Mucosa of descending colon (tissue), 3 donors: ENCODE measurements around the gene NDUFV2. TPM values are rescaled to one million over a fixed set of nuclear protein-coding genes. Genes with fewer than 3 reads are reported as not detected.

Experiments used
- ATAC-seq: fragments of 200-7000 bp; cut with Tn5 transposase; one replicate; pipeline ENCODE4 v1.9.1; 2020; ENCODE audit warnings: mild to moderate bottlenecking, moderate library complexity
- DNase-seq, 3 donors: peaks; one replicate each; pipeline ENCODE4 v3.0.0-alpha.2; 2020
- H3K36me3 ChIP-seq: fragments of 200-600 bp; one replicate; pipeline ENCODE4 v1.8.0; 2021; ENCODE audit warnings: low read depth, mild to moderate bottlenecking
- H3K4me1 ChIP-seq: fragments of 200-600 bp; one replicate; pipeline ENCODE4 v1.8.0; 2021; ENCODE audit warnings: low read depth, mild to moderate bottlenecking
- H3K4me3 ChIP-seq: fragments of 200-600 bp; one replicate; pipeline ENCODE4 v1.8.0; 2021; ENCODE audit warnings: mild to moderate bottlenecking
- H3K9me3 ChIP-seq: fragments of 200-600 bp; one replicate; pipeline ENCODE4 v1.8.0; 2021; ENCODE audit warnings: mild to moderate bottlenecking
- CTCF ChIP-seq: fragments of 200-600 bp; IDR thresholded peaks from one replicate; pipeline ENCODE4 v1.8.0; 2022; ENCODE audit warnings: antibody characterized with exemption, mild to moderate bottlenecking
- intact Hi-C, 2 donors: fragments of 100-400 bp; cut with DNase I in 1 of 2; cut with micrococcal nuclease in 1 of 2; formaldehyde crosslinking; loops; one replicate each; pipeline versions ENCODE4 v1.11.0 to v1.11.1; 2022; cut with DNase I, micrococcal nuclease
- long read RNA-seq, 2 donors: library from polyadenylated mRNA; unstranded; transcript quantifications; one replicate each; pipeline ENCODE4 v2.0.0, GENCODE V29; 2019 to 2021
- total RNA-seq, 3 donors: library from RNA; stranded (reverse); fragmentation: NEBNext Ultra II Directional in 2 of 3; extraction: Animal tissue kit (Norgen Biotek cat#: 25700) in 2 of 3; gene quantifications; one replicate each; pipeline versions ENCODE4 v1.2.1 to v1.2.4, GENCODE V29; 2021 to 2023
- donor health status: DM: no; HTN: no; CAD: no; lungs with moderate emphysema.
- donor health status: DM: no; HTN: no; CAD: no.
- donor health status: DM: no; HTN: yes; CAD: no.

Gene NDUFV2
- total RNA-seq: 100 to 1,000 TPM; 146 to 199 (median 163) TPM
- long read RNA-seq, donor 1, transcript NDUFV2-201 (8 exons, 930 nt): major isoform, 134 of 135 reads
- long read RNA-seq, donor 1, partial matches to known transcripts: 0 of 135 reads
- long read RNA-seq, donor 1, other reads (novel, unspliced or antisense): 1 of 135 reads
- long read RNA-seq, donor 2, transcript NDUFV2-201 (8 exons, 930 nt): major isoform, 192 of 198 reads
- long read RNA-seq, donor 2, partial matches to known transcripts: 5 of 198 reads
- long read RNA-seq, donor 2, other reads (novel, unspliced or antisense): 1 of 198 reads

GRCh38 chr18:9102508-9103375, at the start of gene NDUFV2:
NDUFV2 (plus strand) TSS chr18:9102699; CDS start chr18:9102744, 45 bp downstream.
- Histone ChIP-seq H3K9me3 (no peaks in the 10 kb centered on the region), H3K4me3 (peak within 1 kb of the TSS; percentile 35), H3K4me1 (peaks cover 48% of the 10 kb centered on the region), H3K36me3 (no peaks in the 10 kb centered on the region)
- DNase-seq (peak; percentile 98 to 99 (median 99)), ATAC-seq (peak; percentile 98)
- no peak for TF ChIP-seq CTCF
- intact Hi-C loops: no loop called here

GRCh38 chr18:9053814-9054213, 48.7 kb upstream of the NDUFV2 start:
- ATAC-seq (no peak), DNase-seq (no peak)
- intact Hi-C loops: no loop called here
- Histone ChIP-seq H3K4me1 (no peaks in the 10 kb centered on the region), H3K4me3 (no peak overlapping the region), H3K36me3 (no peaks in the 10 kb centered on the region), H3K9me3 (peaks cover 23% of the 10 kb centered on the region)
- no peak for TF ChIP-seq CTCF

- Histone ChIP-seq H3K9me3 (peaks cover 17% of the 10 kb centered on the region), H3K4me3 (no peak overlapping the region), H3K36me3 (no peaks in the 10 kb centered on the region), H3K4me1 (no peaks in the 10 kb centered on the region)
- DNase-seq (no peak), ATAC-seq (no peak)
- intact Hi-C loops: no loop called here
- no peak for TF ChIP-seq CTCF
Observed at GRCh38 chr18:9055185-9055584, 47.3 kb upstream of the NDUFV2 start.

- no peak for TF ChIP-seq CTCF
- Histone ChIP-seq H3K9me3 (peaks cover 13% of the 10 kb centered on the region), H3K4me3 (no peak overlapping the region), H3K36me3 (no peaks in the 10 kb centered on the region), H3K4me1 (no peaks in the 10 kb centered on the region)
- intact Hi-C loops: no loop called here
- ATAC-seq: no peak
- DNase-seq: no peak
Observed at GRCh38 chr18:9055626-9056025, 46.9 kb upstream of the NDUFV2 start.

- TF ChIP-seq CTCF: no peak
- Histone ChIP-seq H3K4me1 (no peaks in the 10 kb centered on the region), H3K36me3 (no peaks in the 10 kb centered on the region), H3K4me3 (no peak overlapping the region), H3K9me3 (peaks cover 2% of the 10 kb centered on the region)
- intact Hi-C loops: no loop called here
- DNase-seq: no peak
- no peak for ATAC-seq
Observed at GRCh38 chr18:9057646-9058045, 44.9 kb upstream of the NDUFV2 start.
